ENCODE data around the gene FXYD6.

The FXYD6 gene

GRCh38 chr11:117863383-117863782 lies 13.1 kb downstream of the FXYD6 start:
- Histone ChIP-seq H3K27ac (no peak overlapping the region), H3K36me3 (ENCODE audit: insufficient read depth, low read length) (no peaks in the 10 kb centered on the region), H3K9ac (ENCODE audit: insufficient read length) (no peak overlapping the region), H3K4me3 (no peak overlapping the region), H3K9me3 (ENCODE audit: low read depth, low read length) (no peaks in the 10 kb centered on the region)
- DNase-seq (ENCODE audit: low read depth, low spot score): no peak
- TF ChIP-seq EZH2 (IDR thresholded peaks at IDR 0.05): no peak
- no peak for TF ChIP-seq POLR2AphosphoS5 (IDR thresholded peaks at IDR 0.05; ENCODE audit: borderline replicate concordance, low read depth, low read length)
- no peak for TF ChIP-seq FOXP2 (optimal IDR thresholded peaks at IDR 0.05; ENCODE audit: control extremely low read depth, extremely low read length, insufficient read depth)

GRCh38 chr11:117862753-117863152 lies 13.7 kb downstream of the FXYD6 start:
- Histone ChIP-seq H3K9ac (ENCODE audit: insufficient read length) (no peak overlapping the region), H3K4me3 (no peak overlapping the region), H3K36me3 (ENCODE audit: insufficient read depth, low read length) (no peaks in the 10 kb centered on the region), H3K9me3 (ENCODE audit: low read depth, low read length) (no peaks in the 10 kb centered on the region), H3K27ac (no peak overlapping the region)
- TF ChIP-seq FOXP2 (optimal IDR thresholded peaks at IDR 0.05; ENCODE audit: control extremely low read depth, extremely low read length, insufficient read depth) (no peak), EZH2 (IDR thresholded peaks at IDR 0.05) (no peak), POLR2AphosphoS5 (IDR thresholded peaks at IDR 0.05; ENCODE audit: borderline replicate concordance, low read depth, low read length) (no peak)
- DNase-seq (ENCODE audit: low read depth, low spot score): no peak

- Histone ChIP-seq H3K9me3 (ENCODE audit: low read depth, low read length) (no peaks in the 10 kb centered on the region), H3K9ac (ENCODE audit: insufficient read length) (no peak overlapping the region), H3K36me3 (ENCODE audit: insufficient read depth, low read length) (no peaks in the 10 kb centered on the region), H3K4me3 (no peak overlapping the region), H3K27ac (no peak overlapping the region)
- no peak for TF ChIP-seq FOXP2 (optimal IDR thresholded peaks at IDR 0.05; ENCODE audit: control extremely low read depth, extremely low read length, insufficient read depth)
- no peak for TF ChIP-seq EZH2 (IDR thresholded peaks at IDR 0.05)
- TF ChIP-seq POLR2AphosphoS5 (IDR thresholded peaks at IDR 0.05; ENCODE audit: borderline replicate concordance, low read depth, low read length): no peak
- no peak for DNase-seq (ENCODE audit: low read depth, low spot score)
These were observed 14.3 kb downstream of the FXYD6 start for GRCh38 chr11:117862019-117862725.

GRCh38 chr11:117861151-117862018 lies 15.1 kb downstream of the FXYD6 start:
- H3K4me3 ChIP-seq: no peak overlapping the region
- TF ChIP-seq FOXP2 (optimal IDR thresholded peaks at IDR 0.05; ENCODE audit: control extremely low read depth, extremely low read length, insufficient read depth) (no peak), EZH2 (IDR thresholded peaks at IDR 0.05) (no peak), POLR2AphosphoS5 (IDR thresholded peaks at IDR 0.05; ENCODE audit: borderline replicate concordance, low read depth, low read length) (no peak)
- no peaks in the 10 kb centered on the region for H3K36me3 ChIP-seq (ENCODE audit: insufficient read depth, low read length)
- H3K27ac ChIP-seq: no peak overlapping the region
- no peak overlapping the region for H3K9ac ChIP-seq (ENCODE audit: insufficient read length)
- no peak for DNase-seq (ENCODE audit: low read depth, low spot score)
- H3K9me3 ChIP-seq (ENCODE audit: low read depth, low read length): no peaks in the 10 kb centered on the region

- H3K4me3 ChIP-seq: no peak overlapping the region
- H3K9ac ChIP-seq (ENCODE audit: insufficient read length): no peak overlapping the region
- TF ChIP-seq EZH2 (IDR thresholded peaks at IDR 0.05) (no peak), FOXP2 (optimal IDR thresholded peaks at IDR 0.05; ENCODE audit: control extremely low read depth, extremely low read length, insufficient read depth) (no peak), POLR2AphosphoS5 (IDR thresholded peaks at IDR 0.05; ENCODE audit: borderline replicate concordance, low read depth, low read length) (no peak)
- no peaks in the 10 kb centered on the region for H3K9me3 ChIP-seq (ENCODE audit: low read depth, low read length)
- no peak for DNase-seq (ENCODE audit: low read depth, low spot score)
- H3K27ac ChIP-seq: no peak overlapping the region
- H3K36me3 ChIP-seq (ENCODE audit: insufficient read depth, low read length): no peaks in the 10 kb centered on the region
These were observed 16.3 kb downstream of the FXYD6 start for GRCh38 chr11:117860139-117860538.

- Histone ChIP-seq H3K36me3 (ENCODE audit: insufficient read depth, low read length) (no peaks in the 10 kb centered on the region), H3K9me3 (ENCODE audit: low read depth, low read length) (no peaks in the 10 kb centered on the region), H3K27ac (no peak overlapping the region), H3K9ac (ENCODE audit: insufficient read length) (no peak overlapping the region), H3K4me3 (no peak overlapping the region)
- no peak for TF ChIP-seq FOXP2 (optimal IDR thresholded peaks at IDR 0.05; ENCODE audit: control extremely low read depth, extremely low read length, insufficient read depth)
- TF ChIP-seq EZH2 (IDR thresholded peaks at IDR 0.05): no peak
- no peak for TF ChIP-seq POLR2AphosphoS5 (IDR thresholded peaks at IDR 0.05; ENCODE audit: borderline replicate concordance, low read depth, low read length)
- no peak for DNase-seq (ENCODE audit: low read depth, low spot score)
These were observed 16.9 kb downstream of the FXYD6 start for GRCh38 chr11:117859488-117860112.

- H3K9me3 ChIP-seq (ENCODE audit: low read depth, low read length): no peaks in the 10 kb centered on the region
- no peak overlapping the region for H3K9ac ChIP-seq (ENCODE audit: insufficient read length)
- TF ChIP-seq EZH2 (IDR thresholded peaks at IDR 0.05): no peak
- TF ChIP-seq POLR2AphosphoS5 (IDR thresholded peaks at IDR 0.05; ENCODE audit: borderline replicate concordance, low read depth, low read length): no peak
- no peak for TF ChIP-seq FOXP2 (optimal IDR thresholded peaks at IDR 0.05; ENCODE audit: control extremely low read depth, extremely low read length, insufficient read depth)
- H3K36me3 ChIP-seq (ENCODE audit: insufficient read depth, low read length): no peaks in the 10 kb centered on the region
- H3K4me3 ChIP-seq: no peak overlapping the region
- DNase-seq (ENCODE audit: low read depth, low spot score): no peak
- H3K27ac ChIP-seq: no peak overlapping the region
These were observed 17.4 kb downstream of the FXYD6 start for GRCh38 chr11:117859061-117859460.
